ENCODE measurements around the gene CFAP74. TPM values are rescaled to one million over a fixed set of nuclear protein-coding genes. Genes with fewer than 3 reads are reported as not detected.

The CFAP74 gene
- total and polyA plus RNA-seq, 2 donors (not counting 3 experiments of a cell fraction or from before 2014, with no cell fraction given), result not detected

- Histone ChIP-seq H3K4me2 (ENCODE audit: insufficient read depth, low read length) (no peak overlapping the region), H3K9ac (replicated peaks; ENCODE audit: extremely low read depth, insufficient read depth, low read length) (no peak overlapping the region), H3K36me3 (ENCODE audit: control insufficient read depth in 2 of 2, extremely low read depth in 1 of 2, insufficient read depth in 2 of 2, low read length in 2 of 2) (no peaks in the 10 kb centered on the region), H3K4me1 (ENCODE audit: control insufficient read depth, extremely low read depth, insufficient read depth, low read length) (no peaks in the 10 kb centered on the region), H2AFZ (ENCODE audit: low read depth, low read length) (no peak overlapping the region), H3K9me3 (replicated peaks; ENCODE audit: control insufficient read depth, insufficient read depth, low read length) (no peaks in the 10 kb centered on the region), H3K9me1 (replicated peaks; ENCODE audit: control insufficient read depth, extremely low read depth, insufficient read depth, low read length) (no peaks in the 10 kb centered on the region), H3K4me3 (replicated peaks in 1 of 3; ENCODE audit: insufficient read depth in 1 of 3, low read depth in 1 of 3, low read length in 3 of 3) (no peak overlapping the region), H3K27me3 (ENCODE audit: control insufficient read depth in 2 of 2, insufficient read depth in 2 of 2, low read length in 2 of 2) (peaks cover 28% of the 10 kb centered on the region in 2 experiments), H3K27ac (ENCODE audit: insufficient read depth, low read depth, low read length) (no peak overlapping the region), H4K20me1 (replicated peaks; ENCODE audit: control insufficient read depth, extremely low read depth, insufficient read depth, low read length) (no peaks in the 10 kb centered on the region), H3K79me2 (ENCODE audit: control insufficient read depth, insufficient read depth, low read length) (no peaks in the 10 kb centered on the region)
- intact Hi-C loops (cut with micrococcal nuclease) (loop anchor here (1.0 kb wide), 1 partner anchor 103 kb away; no protein-coding TSS in a partner anchor), dilution Hi-C loops (cut with MboI; ENCODE audit: extremely low pct_ligation_motif_present, low sequenced_read_pairs) (no loop called here)
- POLR2A ChIA-PET, result no interaction called here
- DNase-seq (ENCODE audit: low read depth, low spot score), result no peak
- FAIRE-seq, result no peak
- CTCF ChIA-PET, result interaction anchor here (0.6 to 4.2 kb wide), 3 partner anchors 45 to 128 kb away, joined by 3 to 108 read pairs (median 3); no protein-coding TSS in a partner anchor
- BruUV-seq (replicated peaks), result no TSS peak
- TF ChIP-seq MAX (IDR thresholded peaks at IDR 0.05; ENCODE audit: insufficient read depth, insufficient read length) (no peak), POLR2A (IDR thresholded peaks at IDR 0.05; ENCODE audit: low read depth, low read length) (no peak), GATA2 (IDR thresholded peaks at IDR 0.05; ENCODE audit: insufficient read depth, insufficient read length, low read depth, low read length) (no peak), MYC (IDR thresholded peaks at IDR 0.05; ENCODE audit: low read depth, low read length) (no peak), FOS (IDR thresholded peaks at IDR 0.05; ENCODE audit: borderline replicate concordance, insufficient read depth, low read length) (no peak), JUN (IDR thresholded peaks at IDR 0.05; ENCODE audit: borderline replicate concordance, insufficient read depth, insufficient read length, low read depth) (no peak)
These were observed 43.6 kb upstream of the CFAP74 start for GRCh38 chr1:2046953-2047748.

Measured in endothelial cell of umbilical vein (primary cell).